IPS-11a (cell line): Measurements from ENCODE around the gene ARL17B.
"Not testable (repeated sequence)": the region's sequence is repeated elsewhere in the genome, so short reads cannot be mapped to it uniquely, and the experiment has no call there.

ENCODE experiments used
- H3K4me3 ChIP-seq: one replicate; pipeline ENCODE4 v1.5.1; 2013; ENCODE audit warnings: low read depth, low read length, control low read depth

ARL17B gene

DNA sequence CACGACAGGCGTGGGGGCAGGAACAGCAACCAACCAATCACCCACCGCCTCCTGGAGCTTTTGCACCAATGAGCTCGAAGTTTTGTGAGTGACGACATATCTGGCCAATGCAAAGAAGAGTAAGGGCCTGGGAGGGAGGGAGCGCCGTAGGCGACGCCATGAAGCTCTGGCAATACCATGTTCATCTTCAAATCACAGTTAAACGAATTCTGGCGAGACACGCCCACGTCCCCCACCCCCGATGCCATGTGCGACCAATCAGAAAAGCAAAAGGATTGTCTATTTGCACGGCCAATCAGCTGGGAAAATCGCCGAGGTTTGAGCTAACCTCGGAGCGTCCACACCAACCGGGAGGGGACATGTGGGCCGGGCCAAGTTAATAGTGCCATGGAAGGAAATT, at the start of gene ARL17B:
TSS of gene ARL17B (minus strand) at position 12 of the 400 bp plus-strand sequence. CDS start 3,369 bp downstream, outside the sequence.
- not testable (repeated sequence) for H3K4me3 ChIP-seq

DNA sequence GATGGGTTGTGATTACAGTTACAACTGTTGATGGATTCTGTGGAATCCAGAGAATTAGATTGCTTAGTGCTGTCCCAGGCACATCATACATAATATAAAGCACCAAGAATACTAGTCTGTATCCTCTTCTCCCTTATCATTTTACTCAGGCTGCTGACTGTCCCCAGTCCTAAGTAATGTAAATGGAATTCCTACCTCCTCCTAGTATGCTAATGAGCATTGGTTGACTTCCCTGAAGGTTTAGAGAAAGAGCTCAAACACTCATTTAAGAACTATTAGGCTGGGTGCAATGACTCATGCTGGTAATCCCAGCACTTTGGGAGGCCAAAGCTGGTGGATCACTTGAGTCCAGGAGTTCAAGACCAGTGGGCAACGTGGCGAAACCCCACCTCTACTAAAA, 48.3 kb upstream of the ARL17B start:
- not testable (repeated sequence) for H3K4me3 ChIP-seq

DNA sequence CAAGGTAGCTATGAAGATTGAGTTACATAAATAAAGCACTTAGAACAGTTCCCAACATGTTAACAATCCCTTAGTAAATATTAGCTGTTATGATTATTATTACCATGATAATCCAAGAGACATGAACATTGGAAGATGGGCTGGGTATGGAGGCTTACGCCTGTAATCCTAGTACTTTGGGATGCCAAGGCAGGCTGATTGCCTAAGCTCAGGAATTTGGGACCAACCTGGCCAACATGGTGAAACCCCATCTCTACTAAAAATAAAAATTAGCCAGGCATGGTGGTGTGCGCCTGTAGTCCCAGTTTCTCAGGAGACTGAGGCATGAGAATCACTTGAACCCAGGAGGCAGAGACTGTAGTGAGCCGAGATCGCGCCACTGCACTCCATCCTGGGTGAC, 45.6 kb upstream of the ARL17B start:
- H3K4me3 ChIP-seq: not testable (repeated sequence)

DNA sequence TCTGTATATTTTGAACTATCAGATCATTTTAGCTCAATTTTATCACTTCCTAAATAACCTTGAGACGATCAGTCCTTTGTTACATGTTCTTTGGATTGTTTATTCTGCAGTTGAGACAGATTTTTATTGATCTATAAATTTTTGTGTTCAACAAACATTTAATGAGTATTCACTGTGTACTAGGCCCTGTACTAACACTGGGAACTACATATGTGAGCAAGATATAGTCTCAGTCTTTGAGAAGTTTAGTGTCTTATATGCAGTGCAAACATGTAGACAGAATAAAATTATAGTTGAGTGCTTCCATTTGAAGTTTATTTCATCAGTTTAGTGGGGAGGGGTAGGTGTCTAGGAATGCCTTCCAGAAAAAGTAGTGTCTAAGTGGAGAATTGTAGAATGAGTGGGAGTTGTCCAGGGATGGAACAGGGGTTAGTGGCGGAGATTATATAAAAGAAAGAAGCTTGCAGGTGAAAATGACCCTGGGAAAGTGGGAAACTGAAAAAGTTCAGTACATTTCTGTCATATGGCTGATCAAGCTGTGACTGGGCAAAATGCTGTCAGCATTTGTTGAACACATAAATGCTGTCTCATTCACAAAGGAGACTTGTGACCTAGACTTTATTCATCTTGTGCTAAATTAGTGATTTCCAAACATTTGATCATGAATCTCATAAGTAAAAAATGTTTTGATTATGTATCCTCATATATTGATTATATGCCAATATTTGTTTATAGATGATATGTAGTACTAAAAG, 39.6 kb upstream of the ARL17B start:
- not testable (repeated sequence) for H3K4me3 ChIP-seq

DNA sequence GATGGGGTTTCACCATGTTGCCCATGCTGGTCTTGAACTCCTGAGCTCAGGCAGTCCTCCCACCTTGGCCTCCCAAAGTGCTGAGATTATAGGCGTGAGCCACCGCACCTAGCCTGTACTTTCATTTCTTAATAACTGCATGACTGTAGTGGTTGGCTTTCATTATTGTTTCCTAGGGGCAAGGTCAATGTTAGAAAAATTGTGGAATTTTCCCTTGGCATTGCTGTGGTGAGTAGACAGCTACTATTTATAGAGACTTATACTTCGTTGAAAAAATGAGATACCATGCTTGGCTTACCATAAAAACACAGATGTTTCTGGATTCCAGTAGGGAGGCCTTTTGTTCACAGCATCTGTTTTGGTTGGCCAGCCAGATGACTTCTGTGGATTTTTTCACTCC, 39.0 kb upstream of the ARL17B start:
- H3K4me3 ChIP-seq: not testable (repeated sequence)

DNA sequence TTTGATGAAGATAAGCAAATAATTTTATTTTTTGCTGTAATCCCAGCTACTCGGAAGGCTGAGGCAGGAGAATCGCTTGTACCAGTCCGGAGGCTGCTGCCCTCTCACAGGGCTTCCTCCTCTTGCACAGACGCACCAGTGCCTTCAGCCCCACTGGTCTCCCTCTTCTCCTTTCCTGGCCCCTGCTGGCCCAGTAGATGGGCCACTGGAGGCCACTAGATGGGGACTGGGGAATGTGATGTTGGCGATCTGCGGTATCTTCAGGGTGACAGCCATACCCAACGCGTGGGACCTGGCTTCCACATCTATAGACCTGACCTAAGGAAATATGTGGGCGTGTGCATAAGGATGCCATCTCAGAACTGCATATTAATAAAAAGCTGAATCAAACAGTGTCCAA, 38.4 kb upstream of the ARL17B start:
- not testable (repeated sequence) for H3K4me3 ChIP-seq

DNA sequence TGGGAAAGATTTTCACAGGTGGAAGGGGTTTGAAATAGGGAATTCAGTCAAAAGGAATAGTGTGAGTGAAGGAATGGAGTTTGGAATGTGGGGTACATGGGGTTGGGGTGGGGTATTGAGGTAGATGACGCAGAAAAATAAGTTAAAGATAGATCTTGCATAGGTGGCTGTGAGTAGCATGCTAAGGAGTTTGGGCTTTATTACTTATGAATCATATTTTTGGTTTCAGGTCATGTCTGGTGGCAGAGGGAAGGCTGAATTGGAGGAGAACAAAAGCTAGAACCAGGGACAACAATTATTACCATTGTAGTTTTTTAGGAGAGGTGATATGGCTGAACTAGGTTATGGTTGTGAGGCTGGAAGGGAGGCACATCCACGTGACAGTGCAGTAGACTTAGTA, 34.7 kb upstream of the ARL17B start:
- H3K4me3 ChIP-seq: not testable (repeated sequence)

DNA sequence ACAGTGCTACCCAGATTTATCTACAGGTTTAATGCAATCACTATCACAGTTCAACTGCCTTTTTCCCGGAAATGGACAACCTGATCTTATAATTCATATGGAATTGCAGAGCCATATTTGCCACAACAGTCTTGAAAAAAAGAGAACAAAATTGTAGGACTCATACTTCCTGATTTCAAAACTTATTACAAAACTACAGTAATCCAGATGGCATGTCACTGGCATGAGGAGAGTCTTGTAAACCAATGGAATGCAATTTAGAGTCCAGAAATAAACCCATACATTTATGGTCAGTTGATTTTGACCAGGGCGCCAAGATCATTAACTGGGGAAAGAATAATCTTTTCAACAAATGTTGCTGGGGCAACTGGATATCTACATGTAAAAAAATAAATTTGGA, 32.1 kb upstream of the ARL17B start:
- not testable (repeated sequence) for H3K4me3 ChIP-seq

DNA sequence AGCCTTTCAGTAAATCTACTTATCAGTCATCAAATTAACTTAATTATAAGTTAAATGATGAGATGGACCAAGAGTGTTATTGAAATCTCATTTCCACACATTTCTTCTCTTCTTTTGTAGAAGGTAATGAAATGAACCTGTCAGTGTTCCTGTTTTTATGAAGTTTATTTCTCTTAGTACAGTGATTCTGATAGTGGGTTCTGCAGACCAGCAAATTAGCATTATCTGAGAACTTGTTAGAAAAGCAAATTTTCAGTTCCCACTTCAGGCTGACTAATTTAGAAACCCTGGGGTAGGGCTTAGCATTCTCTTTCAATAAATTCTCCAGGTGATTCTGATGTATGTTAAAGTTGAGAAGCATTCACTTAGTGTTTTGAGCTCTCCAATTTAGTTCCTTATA, 23.9 kb upstream of the ARL17B start:
- H3K4me3 ChIP-seq: not testable (repeated sequence)

DNA sequence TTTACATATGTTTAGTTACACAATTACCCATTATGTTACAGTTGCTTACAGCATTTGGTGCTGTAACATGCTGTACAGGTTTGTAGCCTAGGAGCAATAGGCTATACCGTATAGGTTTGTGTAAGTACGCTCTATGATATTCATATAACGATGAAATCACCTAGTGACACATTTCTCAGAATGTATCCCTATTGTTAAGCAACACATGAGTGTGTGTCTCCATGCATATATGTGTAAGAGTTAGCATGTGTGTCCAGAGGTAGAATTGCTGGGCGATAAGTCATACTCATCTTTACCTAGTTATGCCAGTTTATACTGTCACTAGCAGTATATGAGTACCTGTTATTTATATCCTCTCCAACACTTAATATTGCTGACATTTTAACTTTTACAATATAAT, 21.6 kb upstream of the ARL17B start:
- not testable (repeated sequence) for H3K4me3 ChIP-seq

DNA sequence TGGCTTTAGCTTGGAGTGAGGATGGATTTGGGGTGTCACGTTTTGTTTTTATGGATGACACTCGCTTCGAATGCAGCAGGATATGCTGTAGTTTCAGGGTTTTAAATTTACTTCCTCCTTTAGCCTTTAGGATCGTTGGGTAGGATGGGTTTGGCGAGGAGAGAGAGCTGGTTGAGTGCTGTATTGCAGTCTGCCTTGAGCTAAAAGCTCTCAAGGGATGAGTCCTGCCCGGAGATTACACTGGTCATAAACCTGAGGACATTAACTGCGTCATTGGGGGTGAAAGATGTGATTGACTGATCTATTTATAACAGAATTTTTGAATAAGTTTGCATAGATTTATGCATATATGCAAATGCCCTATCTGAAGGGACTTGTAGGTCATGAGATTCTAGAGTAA, 11.9 kb upstream of the ARL17B start:
- H3K4me3 ChIP-seq: not testable (repeated sequence)

DNA sequence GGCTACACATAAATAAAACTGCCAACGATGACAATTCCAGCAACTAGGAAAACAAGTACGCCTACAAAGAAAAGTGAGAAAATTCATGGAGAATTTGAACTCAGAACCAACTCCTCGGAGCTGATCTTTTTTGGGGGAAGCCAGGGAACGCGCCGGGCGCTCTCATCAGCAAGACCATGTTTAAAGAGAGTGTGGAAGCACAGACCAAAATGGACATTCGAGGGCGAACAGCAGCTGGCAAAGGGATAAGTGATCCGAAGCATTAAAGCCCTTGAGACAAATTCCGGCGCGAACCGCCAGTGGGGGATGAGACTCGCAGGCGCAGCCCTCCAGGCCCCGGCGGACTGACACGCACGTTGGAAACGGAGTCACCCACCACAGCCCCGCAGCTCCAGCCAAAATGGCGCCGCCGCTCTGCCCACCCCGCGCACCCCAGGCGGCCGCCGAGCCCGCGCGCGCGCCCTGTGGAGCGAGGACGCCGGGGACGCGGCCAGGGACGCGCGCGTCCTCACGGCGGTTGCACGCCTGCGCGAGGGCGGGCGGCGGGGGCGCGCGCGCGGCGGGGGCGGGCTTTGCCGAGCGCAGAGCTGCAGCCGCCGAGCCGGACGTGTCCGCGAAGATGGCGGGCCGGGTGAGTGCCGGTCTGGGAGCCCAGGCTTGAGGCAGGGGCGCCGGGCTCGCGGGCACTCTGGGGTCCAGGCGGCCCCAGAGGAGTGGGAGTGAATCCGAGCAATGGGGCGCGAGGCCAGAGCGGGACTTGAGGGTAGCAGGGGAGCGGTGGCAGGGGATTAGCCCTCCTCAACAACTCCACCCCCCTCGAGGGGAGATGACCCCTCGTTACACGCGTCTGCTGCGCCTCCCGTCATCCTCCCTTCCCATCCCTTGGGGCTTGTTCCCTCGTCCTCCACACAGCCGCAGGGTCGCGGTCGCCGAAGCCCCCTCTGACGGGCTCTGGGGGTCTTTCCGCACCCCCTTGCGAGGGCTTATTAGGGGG, 11.0 kb upstream of the ARL17B start:
- H3K4me3 ChIP-seq: not testable (repeated sequence)

DNA sequence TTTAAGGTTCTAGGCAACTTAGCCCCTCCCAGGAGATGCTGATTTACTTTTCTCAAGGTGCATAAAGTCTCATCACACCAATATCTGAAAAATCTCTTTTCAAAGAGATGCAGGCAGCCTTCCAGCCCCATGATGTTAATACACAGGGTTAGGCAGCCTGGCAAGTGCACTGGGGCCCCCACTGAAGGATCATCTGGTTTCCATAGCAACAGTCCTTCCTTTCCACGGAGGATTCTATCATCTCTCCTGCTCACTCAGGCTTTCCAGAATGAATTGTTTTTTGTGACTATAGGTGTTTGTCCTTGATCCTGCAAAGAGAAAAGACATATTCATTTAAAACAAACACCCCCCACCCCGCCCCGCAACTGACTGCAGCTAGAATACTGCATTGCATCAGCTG, 6.0 kb upstream of the ARL17B start:
- not testable (repeated sequence) for H3K4me3 ChIP-seq

DNA sequence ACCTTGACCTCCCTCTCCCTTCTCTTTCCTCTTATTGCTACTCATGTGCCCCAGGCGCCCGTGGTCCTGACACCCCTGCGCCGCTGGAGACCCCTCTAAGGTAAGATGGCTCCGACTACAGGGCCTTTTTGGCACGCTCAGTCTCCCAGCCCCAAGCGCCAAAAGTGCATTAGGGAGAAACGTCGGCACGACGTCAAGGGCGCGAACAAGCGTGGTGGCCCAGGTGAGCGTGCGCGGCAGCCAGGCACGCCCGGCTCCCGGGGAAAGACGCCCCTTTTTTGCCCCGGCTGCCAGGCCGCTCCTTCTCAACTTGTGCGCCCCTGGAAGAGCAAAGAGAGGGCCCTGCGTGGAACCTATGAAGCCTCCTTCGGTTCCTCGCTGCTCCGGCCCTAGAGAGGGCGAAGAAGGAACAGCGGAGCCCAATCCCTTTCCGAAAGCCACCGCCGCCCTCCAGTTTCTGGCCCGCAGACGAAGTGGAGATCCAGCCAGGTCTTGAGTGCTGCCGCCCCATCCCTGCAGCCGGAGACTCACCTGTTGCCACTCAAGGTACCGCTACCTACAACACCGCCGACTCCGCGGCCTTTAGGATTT, 326 bp downstream of the ARL17B start:
- H3K4me3 ChIP-seq: not testable (repeated sequence)

DNA sequence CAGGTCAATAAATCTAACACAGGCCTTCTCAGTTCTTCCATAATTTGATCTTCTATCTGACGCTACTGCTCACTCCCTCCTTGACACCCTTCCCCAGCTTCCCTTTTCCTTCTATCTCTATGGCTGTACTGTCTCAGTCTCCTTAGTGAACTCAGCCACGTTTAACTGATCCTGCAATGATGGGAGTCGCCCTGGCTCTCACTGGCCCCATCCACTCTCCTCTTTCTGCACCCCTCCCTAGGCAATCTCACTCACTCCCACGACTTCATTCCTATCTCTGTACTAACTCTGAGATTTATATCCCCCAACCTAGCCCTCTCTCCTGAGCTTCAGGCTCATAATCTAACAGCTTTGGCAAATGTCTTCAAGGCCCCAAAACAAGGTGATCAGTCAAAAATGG, 7.7 kb downstream of the ARL17B start:
- H3K4me3 ChIP-seq: not testable (repeated sequence)

DNA sequence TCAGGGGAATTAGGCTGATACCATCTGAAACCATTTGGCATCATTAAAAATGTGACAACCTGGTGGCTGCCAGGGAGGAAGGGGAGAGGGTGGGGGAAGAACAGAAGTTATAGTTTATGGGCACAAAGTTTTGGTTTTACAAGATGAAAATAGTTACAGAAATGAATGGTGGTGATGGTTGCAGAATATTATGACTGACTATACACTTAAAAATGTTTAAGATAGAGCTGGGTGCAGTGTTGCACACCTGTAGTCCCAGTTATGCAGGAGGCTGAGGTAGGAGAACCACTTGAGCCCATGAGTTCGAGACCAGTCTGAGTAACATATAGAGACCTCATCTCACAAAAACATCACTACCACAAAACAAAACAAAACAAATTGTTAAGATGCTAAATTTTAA, 12.5 kb downstream of the ARL17B start:
- not testable (repeated sequence) for H3K4me3 ChIP-seq

DNA sequence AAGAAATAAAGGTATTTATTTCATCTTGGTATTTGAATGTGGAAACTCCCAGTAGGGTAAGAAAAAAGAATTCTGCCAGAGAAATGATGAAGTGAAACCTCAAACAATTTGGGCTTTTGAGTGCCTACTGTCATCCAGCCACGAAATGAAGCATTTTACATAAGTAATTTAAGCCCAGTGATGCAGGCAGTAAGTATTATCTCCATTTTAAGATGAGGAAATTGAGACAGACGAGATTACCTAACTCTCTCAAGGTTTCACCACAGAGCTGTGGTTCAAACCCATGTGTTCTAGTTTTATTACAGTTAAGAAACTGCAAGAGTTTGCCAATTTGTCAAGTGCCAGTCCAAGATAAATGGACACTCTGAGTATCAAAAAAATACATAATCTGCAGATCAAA, 13.2 kb downstream of the ARL17B start:
- H3K4me3 ChIP-seq: not testable (repeated sequence)

DNA sequence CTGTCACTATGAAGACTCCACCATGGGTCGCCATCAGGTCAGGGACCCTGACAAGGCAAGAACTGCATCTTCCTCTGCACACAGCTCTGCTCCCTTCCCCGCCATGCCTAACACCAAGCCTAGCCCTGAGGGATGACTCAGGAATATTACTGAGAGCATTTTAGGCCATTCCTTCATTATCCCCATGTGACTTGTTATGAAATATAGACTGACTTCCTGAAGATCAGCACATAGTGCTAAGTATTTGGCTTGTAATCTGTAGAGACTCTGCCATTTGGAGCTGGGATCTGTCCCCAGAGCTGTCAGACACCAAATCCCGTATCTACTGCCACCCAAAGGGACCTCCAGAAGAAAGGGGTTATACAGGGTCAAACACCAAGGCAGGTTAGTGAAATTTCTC, 19.4 kb downstream of the ARL17B start:
- not testable (repeated sequence) for H3K4me3 ChIP-seq

DNA sequence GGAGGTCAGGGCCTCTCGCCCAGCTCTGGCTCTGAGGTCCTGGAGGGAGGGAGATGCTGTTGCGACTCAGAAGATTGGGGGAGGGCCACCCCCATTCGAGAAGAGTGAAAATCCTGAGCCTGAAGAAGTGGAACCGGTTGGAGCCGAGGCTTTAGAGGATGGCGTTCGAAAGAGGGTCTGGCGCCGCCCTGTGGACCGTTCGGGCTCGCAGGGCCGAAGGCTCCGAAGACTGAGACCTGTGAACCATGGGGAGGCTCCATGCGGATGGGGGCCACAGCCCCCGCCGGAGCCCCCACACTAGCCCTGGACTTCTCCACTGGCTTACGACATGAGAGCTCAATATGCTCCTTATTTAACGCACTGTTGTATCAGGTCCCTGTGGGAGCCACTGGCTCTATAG, 20.3 kb downstream of the ARL17B start:
- not testable (repeated sequence) for H3K4me3 ChIP-seq

DNA sequence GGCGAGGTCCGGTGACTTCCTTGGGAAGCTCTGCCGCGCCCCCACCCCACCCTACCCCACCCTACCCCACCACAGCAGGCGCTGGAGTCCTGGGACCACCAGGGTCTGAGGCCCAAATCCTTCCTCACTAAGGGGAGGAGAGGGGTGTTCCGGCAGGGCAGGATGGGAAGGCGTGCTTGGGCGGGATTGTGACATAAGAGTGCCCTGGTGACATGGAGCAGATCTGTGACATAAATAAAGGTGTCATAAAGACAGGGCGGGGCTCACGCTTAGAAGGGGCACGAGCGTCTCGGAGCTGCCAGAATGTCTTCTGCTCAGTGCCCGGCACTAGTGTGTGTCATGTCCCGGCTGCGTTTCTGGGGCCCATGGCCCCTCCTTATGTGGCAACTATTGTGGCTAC, 66.7 kb downstream of the ARL17B start, which contains the start of gene LRRC37A:
TSS of gene LRRC37A (plus strand) at position 301 of the 400 bp plus-strand sequence. CDS start at position 304, 3 bp downstream.
- H3K4me3 ChIP-seq: not testable (repeated sequence)

DNA sequence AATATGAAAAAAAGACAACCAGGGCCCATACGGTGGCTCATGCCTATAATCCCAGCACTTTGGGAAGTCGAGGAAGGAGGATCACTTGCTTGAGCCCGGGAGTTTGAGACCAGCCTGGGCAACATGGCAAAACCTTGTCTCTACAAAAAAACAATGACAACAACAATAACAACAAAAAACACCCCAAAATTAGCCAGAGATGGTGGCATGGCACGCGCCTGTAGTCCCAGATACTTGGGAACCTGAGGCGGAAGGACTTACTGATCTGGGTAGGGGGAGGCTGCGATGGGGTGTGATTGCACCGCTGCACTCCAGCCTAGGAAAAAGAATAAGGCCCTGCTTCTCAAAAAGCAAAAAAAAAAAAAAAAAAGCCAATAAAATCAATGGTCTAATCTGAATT, 69.9 kb downstream of the ARL17B start:
- not testable (repeated sequence) for H3K4me3 ChIP-seq
